ENCODE measurements around the gene FAM83C. TPM values are rescaled to one million over a fixed set of nuclear protein-coding genes. Genes with fewer than 3 reads are reported as not detected.

FAM83C gene
- polyA plus RNA-seq, 4 donors, result 0.06 to 0.07 (median 0.06) TPM; not detected in 1

DNA sequence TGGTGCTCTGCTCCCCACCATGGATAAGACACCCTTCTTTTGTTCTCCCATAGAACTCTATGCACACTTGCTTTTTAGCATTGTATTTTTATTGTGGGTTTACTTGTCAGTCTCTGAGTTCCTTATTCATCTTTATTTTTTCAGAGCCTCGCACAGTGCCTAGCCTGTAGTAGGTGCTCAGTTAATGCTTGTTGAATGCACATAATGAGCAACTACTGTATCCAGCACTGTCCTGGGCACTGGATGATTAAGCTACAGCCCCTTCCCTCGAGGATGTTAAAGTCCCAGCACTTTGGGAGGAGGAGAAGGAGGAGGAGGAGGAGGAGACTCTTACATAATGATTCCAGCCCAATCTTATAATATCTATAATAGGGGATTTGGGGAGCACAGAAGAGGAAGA, 48.9 kb downstream of the FAM83C start:
- no peak for DNase-seq (ENCODE audit: low read depth in 4 of 4, low spot score in 3 of 4)

DNA sequence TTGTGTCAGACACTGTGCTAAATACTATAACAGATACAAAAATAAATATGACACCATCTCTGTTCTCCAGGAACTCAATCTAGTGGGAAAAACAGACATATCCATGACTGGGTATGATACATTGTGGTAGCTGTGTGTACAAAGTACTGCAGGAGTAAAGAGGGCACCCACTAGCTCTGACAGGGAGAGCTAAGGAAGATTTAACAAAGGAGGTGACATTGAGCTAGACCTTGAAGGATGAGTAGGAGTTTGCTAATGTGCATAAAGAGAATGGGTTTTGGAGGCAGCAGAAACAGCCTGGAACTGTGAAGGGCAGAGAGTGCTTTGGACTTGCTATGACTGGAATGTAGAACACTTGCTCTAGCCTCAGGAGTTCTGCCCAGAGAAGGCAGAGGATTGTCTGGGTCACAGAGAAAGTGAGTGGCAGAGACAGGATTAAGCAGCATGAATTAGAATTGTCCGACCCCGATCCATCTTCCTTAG, 51.4 kb downstream of the FAM83C start:
- DNase-seq (ENCODE audit: low read depth in 4 of 4, low spot score in 3 of 4), result no peak

DNA sequence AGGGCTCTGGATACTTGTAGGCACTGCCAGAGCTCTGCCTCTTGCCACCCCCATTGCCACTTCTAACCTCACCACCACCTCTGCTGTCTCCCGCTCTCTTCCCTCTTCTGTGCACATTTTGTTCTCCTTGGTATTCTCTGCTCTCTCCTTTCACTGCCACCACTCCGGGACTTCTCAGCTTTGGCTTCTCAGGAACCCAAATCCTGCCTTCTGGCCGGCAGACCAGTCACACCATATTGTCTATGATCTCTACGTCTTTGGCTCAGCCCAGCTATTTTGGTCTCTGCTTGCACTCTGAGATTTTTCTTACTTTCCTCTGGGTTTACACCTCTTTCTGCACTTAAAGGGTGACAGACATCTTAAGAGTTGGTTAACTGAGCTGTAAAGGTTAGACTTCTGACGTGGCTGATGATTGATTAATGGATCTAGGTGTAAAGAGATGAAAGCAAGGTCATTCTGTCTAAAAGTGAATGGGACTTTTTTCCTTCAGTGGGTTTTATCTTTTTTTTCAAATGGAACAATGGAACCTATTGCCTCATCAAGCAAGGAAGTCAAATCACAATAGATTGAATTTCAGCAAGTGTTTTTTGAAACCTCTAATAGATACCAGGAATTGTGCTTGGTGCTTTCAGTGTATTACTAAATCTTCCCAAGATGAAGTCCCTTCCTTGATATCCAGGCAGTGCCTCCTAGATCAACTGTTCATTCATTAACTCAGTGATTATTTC, 52.0 kb downstream of the FAM83C start:
- no peak for DNase-seq (ENCODE audit: low read depth in 4 of 4, low spot score in 3 of 4)

DNA sequence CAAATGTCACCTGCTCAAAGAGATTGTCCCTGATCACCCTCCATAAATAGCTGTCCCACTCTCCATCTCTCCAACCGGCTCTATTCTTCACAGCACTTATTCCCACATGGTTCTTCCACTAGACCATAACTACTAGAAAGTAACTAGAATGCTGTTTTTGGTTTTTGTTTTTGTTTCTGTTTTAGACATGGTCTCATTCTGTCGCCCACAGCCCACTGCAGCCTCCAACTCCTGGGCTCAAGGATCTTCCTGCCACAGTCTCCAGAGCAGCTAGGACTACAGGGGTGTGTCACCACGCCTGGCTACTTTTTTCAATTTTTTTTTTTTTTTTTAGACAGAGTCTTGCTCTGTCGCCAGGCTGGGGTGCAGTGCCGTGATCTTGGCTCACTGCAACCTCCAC, 53.5 kb downstream of the FAM83C start:
- no peak for DNase-seq (ENCODE audit: low read depth in 4 of 4, low spot score in 3 of 4)

DNA sequence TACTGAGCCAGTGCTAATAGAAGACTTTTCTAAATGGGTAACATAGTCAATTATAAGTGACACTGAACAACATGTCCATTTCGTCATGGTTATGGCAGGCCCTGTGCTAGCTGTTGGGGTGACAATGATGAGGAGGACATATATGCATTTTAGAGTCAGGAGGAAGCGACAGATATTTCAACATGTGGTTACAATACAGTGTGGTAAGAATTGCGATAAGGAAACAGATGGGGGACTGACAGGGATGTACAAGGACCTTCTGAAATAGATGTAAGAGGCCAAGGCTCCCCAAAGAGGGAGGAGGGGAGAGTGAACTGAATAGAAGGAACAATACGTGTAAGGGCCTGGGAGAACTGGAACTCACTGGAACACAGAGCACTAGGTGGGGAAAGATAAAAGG, 54.1 kb downstream of the FAM83C start:
- no peak for DNase-seq (ENCODE audit: low read depth in 4 of 4, low spot score in 3 of 4)

DNA sequence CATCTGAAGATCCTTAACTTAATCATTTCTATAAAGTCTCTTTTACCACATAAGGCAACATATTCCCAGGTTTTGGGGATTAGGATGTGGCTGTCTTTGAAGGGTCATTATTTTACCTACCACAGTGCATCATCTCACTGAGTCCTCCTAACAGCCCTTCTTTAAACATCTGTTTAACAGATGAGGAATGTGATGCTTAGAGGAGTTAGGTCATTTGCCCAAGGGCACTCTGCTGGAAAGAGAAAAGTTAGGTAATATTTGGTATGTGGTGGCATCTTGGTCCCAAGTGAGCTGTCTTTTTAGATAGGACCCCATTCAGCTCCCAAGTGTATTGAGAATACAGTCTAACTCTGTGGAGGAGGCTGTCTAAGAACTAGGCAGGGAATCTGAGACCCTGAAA, 54.7 kb downstream of the FAM83C start:
- DNase-seq (ENCODE audit: low read depth in 4 of 4, low spot score in 3 of 4), result no peak

DNA sequence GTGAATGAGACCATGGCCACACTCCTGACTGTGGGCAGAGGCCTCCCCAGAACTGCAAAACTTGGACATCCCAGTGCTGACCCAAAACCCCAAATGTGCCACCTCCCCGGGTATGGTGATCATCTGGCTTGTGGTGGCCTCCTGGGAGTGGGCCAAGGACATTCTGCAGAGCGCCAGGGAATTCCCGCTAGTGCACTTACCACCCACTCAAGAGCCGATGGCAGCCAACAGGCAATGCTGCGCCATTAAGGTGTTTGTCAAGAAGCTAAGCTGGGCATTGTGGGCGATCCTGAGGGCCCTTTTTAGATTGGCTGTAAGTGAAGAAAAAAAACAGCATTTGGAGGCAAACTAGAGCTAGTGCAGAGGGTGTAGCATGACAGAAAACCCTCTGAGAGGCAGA, 56.3 kb downstream of the FAM83C start:
- DNase-seq (ENCODE audit: low read depth in 4 of 4, low spot score in 3 of 4), result no peak

Other genes starting within 250 kb of the FAM83C start
- 10 to 100 TPM; 68.6 to 73.6 (median 69.3) TPM for gene TRPC4AP, start 199.6 kb downstream of the FAM83C start, polyA plus RNA-seq (ENCODE audit: insufficient read length in 4 of 4)
- gene EDEM2, start 145.1 kb downstream of the FAM83C start, polyA plus RNA-seq (ENCODE audit: insufficient read length in 4 of 4), result 10 to 100 TPM; 16.1 to 18.7 (median 17.2) TPM
- 10 to 100 TPM in 1 of 4 donors, 1 to 10 TPM in 3; 7.6 to 13.0 (median 8.9) TPM for gene PROCR, start 120.4 kb downstream of the FAM83C start, polyA plus RNA-seq (ENCODE audit: insufficient read length in 4 of 4)
- gene MMP24, start 65.7 kb downstream of the FAM83C start, polyA plus RNA-seq (ENCODE audit: insufficient read length in 4 of 4), result 1 to 10 TPM; 1.6 to 2.1 (median 1.8) TPM
- gene MMP24OS, start 14.3 kb downstream of the FAM83C start, polyA plus RNA-seq (ENCODE audit: insufficient read length in 4 of 4), result 10 to 100 TPM; 29.3 to 53.2 (median 41.5) TPM
- 100 to 1,000 TPM; 123 to 173 (median 137) TPM for gene EIF6, start 7.7 kb downstream of the FAM83C start, polyA plus RNA-seq (ENCODE audit: insufficient read length in 4 of 4)
- gene UQCC1, start 119.5 kb upstream of the FAM83C start, polyA plus RNA-seq (ENCODE audit: insufficient read length in 4 of 4), result 10 to 100 TPM; 48.7 to 64.4 (median 58.8) TPM
- gene GDF5, start 145.8 kb upstream of the FAM83C start, polyA plus RNA-seq (ENCODE audit: insufficient read length in 4 of 4), result under 1 TPM; 0.08 to 0.12 (median 0.09) TPM
- 10 to 100 TPM; 43.0 to 50.7 (median 48.9) TPM for gene CEP250, start 163.2 kb upstream of the FAM83C start, polyA plus RNA-seq (ENCODE audit: insufficient read length in 4 of 4)
- gene C20orf173, start 237.2 kb upstream of the FAM83C start, polyA plus RNA-seq (ENCODE audit: insufficient read length in 4 of 4), result not detected
- 100 to 1,000 TPM; 325 to 362 (median 334) TPM for gene ERGIC3, start 249.7 kb upstream of the FAM83C start, polyA plus RNA-seq (ENCODE audit: insufficient read length in 4 of 4)

Measured in right renal pelvis (tissue), 4 donors.